A673 (cell line): ENCODE results near the gene AXL. TPM values are rescaled to one million over a fixed set of nuclear protein-coding genes. Genes with fewer than 3 reads are reported as not detected.

Source experiments
- BruUV-seq: library from RNA; stranded (reverse); fragments of 400-500 nt; replicated peaks from 2 replicates; lab custom pipeline; 2021; lab: Mats Ljungman, UMichigan
- CTCF ChIA-PET: fragments of 300-600 bp; sonication (Branson Sonifier 250); formaldehyde crosslinking; loops from one replicate; lab custom pipeline; 2022; ENCODE audit warnings: antibody characterized with exemption; lab: Charles Lee
- POLR2A ChIA-PET: fragments of 300-600 bp; sonication (Branson Sonifier 250); formaldehyde crosslinking; loops from one replicate; lab custom pipeline; 2022; ENCODE audit warnings: antibody characterized with exemption; ENCODE audit not compliant: low non-redundant PET; lab: Charles Lee
- DNase-seq: peaks from one replicate; pipeline ENCODE4 v3.0.0-alpha.2; 2015; ENCODE audit warnings: low spot score
- H3K27ac ChIP-seq: fragments of 200-600 bp; sonication (generic); 2 replicates; pipeline ENCODE4 v1.5.1; 2016; ENCODE audit warnings: mixed run types, low read depth, mild to moderate bottlenecking, mixed read lengths, antibody characterized with exemption, low read length; ENCODE audit not compliant: poor library complexity, severe bottlenecking
- H3K27me3 ChIP-seq: fragments of 200-600 bp; sonication (generic); replicated peaks from 2 replicates; pipeline ENCODE4 v1.6.1; 2017; ENCODE audit warnings: mixed run types, low read depth, mild to moderate bottlenecking, mixed read lengths, antibody characterized with exemption, low read length; ENCODE audit not compliant: insufficient read depth, poor library complexity
- H3K36me3 ChIP-seq: fragments of 200-600 bp; sonication (generic); 2 replicates; pipeline ENCODE4 v1.6.1; 2016; ENCODE audit warnings: mixed run types, mild to moderate bottlenecking, mixed read lengths, antibody characterized with exemption, low read length; ENCODE audit not compliant: insufficient read depth, poor library complexity, severe bottlenecking
- H3K4me1 ChIP-seq: fragments of 200-600 bp; sonication (generic); 2 replicates; pipeline ENCODE4 v1.6.1; 2017; ENCODE audit warnings: mixed run types, mild to moderate bottlenecking, mixed read lengths, antibody characterized with exemption, low read length; ENCODE audit not compliant: insufficient read depth, poor library complexity, severe bottlenecking
- H3K4me3 ChIP-seq: fragments of 200-600 bp; sonication (generic); 2 replicates; pipeline ENCODE4 v1.5.1; 2016; ENCODE audit warnings: low read depth, mixed run types, mild to moderate bottlenecking, mixed read lengths, low read length; ENCODE audit not compliant: poor library complexity, severe bottlenecking
- H3K9me3 ChIP-seq: fragments of 200-600 bp; sonication (generic); 2 replicates; pipeline ENCODE4 v1.6.1; 2016; ENCODE audit warnings: mixed run types, low read depth, mild to moderate bottlenecking, mixed read lengths, antibody characterized with exemption, low read length; ENCODE audit not compliant: poor library complexity, severe bottlenecking
- EZH2 ChIP-seq: fragments of 200-600 bp; sonication (generic); IDR thresholded peaks from 2 replicates; pipeline ENCODE4 v1.6.1; 2017; ENCODE audit warnings: borderline replicate concordance, low read depth, mild to moderate bottlenecking, mixed read lengths, antibody characterized with exemption, low read length; ENCODE audit not compliant: poor library complexity, severe bottlenecking
- intact Hi-C: fragments of 100-400 bp; cut with micrococcal nuclease; formaldehyde crosslinking; loops from one replicate; pipeline ENCODE4 v1.10.0; 2022; ENCODE audit not compliant: unreplicated experiment
- total RNA-seq: library from RNA; stranded (reverse); gene quantifications from 2 replicates; pipeline ENCODE4 v1.2.3, GENCODE V29; 2021
- TF ChIP-seq, protein P1 (sequence below): fragments of 300-800, 200-600 bp; sonication (generic); conservative IDR thresholded peaks from 2 replicates; pipeline ENCODE4 v1.5.1; 2017; ENCODE audit warnings: low read depth, mild to moderate bottlenecking, antibody characterized with exemption, low read length, moderate library complexity, mixed read lengths

Gene AXL
- total RNA-seq, 1 experiment from 2014 or later, result 1.0 TPM

DNA sequence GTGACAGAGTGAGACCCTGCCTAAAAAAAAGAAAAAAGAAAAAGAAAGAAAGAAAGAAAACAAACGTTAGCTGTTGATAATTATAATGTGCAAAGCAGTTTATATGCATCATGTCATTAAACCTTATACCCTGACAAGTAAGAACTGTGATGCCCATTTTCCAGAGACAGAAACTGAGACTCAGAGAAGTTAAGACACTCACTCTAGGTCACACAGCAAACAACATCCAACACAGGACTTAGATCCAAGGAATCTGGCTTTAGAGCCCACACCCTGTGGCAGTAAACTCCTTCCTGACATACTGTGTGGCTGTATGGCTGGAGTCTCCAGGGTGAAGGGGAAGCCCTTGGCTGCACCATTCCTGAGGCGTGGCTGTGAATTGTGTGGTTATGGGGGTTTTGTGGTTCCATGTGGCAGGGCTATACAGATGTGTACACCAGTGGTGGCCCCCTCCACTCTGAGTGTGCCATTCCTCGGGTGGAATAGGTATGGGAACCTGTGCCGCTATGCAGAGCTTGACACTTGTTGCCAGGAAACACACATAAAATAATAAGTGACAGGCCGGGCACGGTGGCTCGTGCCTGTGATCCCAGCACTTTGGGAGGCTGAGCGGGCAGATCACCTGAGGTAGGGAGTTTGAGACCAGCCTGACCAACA is 15.6 kb downstream of the AXL start:
- POLR2A ChIA-PET, result no interaction called here
- no peak for TF ChIP-seq EZH2
- TF ChIP-seq, protein P1, sequence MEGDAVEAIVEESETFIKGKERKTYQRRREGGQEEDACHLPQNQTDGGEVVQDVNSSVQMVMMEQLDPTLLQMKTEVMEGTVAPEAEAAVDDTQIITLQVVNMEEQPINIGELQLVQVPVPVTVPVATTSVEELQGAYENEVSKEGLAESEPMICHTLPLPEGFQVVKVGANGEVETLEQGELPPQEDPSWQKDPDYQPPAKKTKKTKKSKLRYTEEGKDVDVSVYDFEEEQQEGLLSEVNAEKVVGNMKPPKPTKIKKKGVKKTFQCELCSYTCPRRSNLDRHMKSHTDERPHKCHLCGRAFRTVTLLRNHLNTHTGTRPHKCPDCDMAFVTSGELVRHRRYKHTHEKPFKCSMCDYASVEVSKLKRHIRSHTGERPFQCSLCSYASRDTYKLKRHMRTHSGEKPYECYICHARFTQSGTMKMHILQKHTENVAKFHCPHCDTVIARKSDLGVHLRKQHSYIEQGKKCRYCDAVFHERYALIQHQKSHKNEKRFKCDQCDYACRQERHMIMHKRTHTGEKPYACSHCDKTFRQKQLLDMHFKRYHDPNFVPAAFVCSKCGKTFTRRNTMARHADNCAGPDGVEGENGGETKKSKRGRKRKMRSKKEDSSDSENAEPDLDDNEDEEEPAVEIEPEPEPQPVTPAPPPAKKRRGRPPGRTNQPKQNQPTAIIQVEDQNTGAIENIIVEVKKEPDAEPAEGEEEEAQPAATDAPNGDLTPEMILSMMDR, result no peak

DNA sequence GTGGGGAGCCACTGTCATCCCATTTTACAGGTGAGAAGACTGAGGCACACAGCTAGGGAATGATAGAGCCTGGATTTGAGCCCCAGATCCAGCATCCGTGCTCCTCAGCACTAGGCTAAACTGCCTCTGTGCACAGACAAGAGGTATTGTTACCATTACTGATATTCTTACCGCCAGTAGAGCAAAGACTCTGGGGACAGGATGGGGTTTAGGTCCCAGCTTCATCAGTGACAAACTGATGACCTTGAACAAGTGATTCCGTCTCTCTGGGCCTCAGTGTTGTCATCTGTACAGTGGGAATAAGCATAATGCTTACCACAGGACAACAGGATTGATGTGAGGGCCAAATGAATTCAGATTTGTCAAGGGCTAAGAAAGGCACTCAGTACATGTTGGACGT is 16.5 kb downstream of the AXL start:
- BruUV-seq, result no TSS peak
- no peak overlapping the region for H3K4me3 ChIP-seq
- ChIA-PET CTCF (no interaction called here), POLR2A (no interaction called here)
- H3K9me3 ChIP-seq, result no peaks in the 10 kb centered on the region
- intact Hi-C loops, result no loop called here
- no peaks in the 10 kb centered on the region for H3K27me3 ChIP-seq
- H3K36me3 ChIP-seq, result no peaks in the 10 kb centered on the region
- DNase-seq, result no peak
- no peak overlapping the region for H3K27ac ChIP-seq
- TF ChIP-seq, protein P1, result no peak
- TF ChIP-seq EZH2, result no peak
- no peaks in the 10 kb centered on the region for H3K4me1 ChIP-seq

More for the DNA sequence above, 15.6 kb downstream of the AXL start:
- no peak overlapping the region for H3K27ac ChIP-seq
- no peaks in the 10 kb centered on the region for H3K9me3 ChIP-seq
- no peaks in the 10 kb centered on the region for H3K4me1 ChIP-seq
- no peaks in the 10 kb centered on the region for H3K36me3 ChIP-seq
- no peak for DNase-seq
- H3K27me3 ChIP-seq, result no peaks in the 10 kb centered on the region
- intact Hi-C loops, result no loop called here
- CTCF ChIA-PET, result interaction anchor here (0.6 kb wide), 1 partner anchor 51 kb away, joined by 12 read pairs; no protein-coding TSS in a partner anchor
- H3K4me3 ChIP-seq, result no peak overlapping the region
- no TSS peak for BruUV-seq

DNA sequence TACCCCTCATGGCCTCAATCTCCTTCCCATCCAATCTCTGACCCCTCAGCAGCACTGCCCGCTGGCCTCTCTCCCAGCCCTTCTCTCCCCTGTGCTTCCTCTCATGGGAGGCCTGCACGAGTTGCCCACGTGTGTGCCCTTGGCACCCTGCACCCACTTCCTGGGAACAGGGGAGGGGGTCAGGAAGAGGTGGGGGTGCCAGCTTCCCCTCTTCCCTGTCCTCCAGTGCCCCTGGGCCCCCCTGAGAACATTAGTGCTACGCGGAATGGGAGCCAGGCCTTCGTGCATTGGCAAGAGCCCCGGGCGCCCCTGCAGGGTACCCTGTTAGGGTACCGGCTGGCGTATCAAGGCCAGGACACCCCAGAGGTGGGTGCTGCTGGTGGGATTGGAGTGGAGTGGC is 19.2 kb downstream of the AXL start:
- intact Hi-C loops, result no loop called here
- no TSS peak for BruUV-seq
- ChIA-PET CTCF (no interaction called here), POLR2A (no interaction called here)
- Histone ChIP-seq H3K27ac (no peak overlapping the region), H3K9me3 (no peaks in the 10 kb centered on the region), H3K4me3 (no peak overlapping the region), H3K36me3 (no peaks in the 10 kb centered on the region), H3K4me1 (no peaks in the 10 kb centered on the region), H3K27me3 (no peaks in the 10 kb centered on the region)
- DNase-seq, result no peak
- TF ChIP-seq, protein P1, result no peak
- no peak for TF ChIP-seq EZH2
